ENCODE data around the gene NAT16. TPM values are rescaled to one million over a fixed set of nuclear protein-coding genes. Genes with fewer than 3 reads are reported as not detected.
A peak's percentile ranks its signal among the peaks of the same experiment; 100 is the strongest.

Gene NAT16
- total and polyA plus RNA-seq, 2 of the 8 experiments (the other 6 are each of a cell fraction or from before 2014, with no cell fraction given), result 0.26 to 0.84 TPM

DNA sequence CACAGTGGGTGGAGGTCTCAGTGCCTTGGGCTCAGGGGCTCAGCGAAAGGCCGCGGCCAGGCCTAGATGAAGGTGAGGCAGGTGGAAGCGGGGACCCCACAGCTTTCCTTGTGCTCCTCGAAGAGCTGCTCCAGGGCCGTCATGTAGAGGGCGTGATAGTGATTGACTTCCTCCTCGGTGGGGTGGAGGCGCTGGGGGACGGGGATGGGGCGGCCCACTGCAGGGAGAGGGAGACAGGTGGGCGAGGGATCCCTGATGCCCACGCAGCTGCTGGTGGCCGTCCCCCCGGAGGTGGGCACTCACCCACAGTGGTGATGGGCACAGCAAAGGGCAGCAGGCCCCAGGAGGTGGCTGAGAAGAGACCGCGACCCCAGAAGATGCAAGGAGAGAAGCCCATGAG is 15.8 kb upstream of the NAT16 start:
- CTCF ChIA-PET (ENCODE audit: partially characterized antibody), result interaction anchor here (0.8 to 12.3 kb wide), 9 partner anchors 8 to 54 kb away, joined by 3 to 168 read pairs (median 5); partner anchors contain the start of genes PLOD3 and ZNHIT1
- Histone ChIP-seq H3K9me3 (ENCODE audit: insufficient read depth in 2 of 2, low read depth in 1 of 2, low read length in 1 of 2) (no peaks in the 10 kb centered on the region), H4K5ac (ENCODE audit: insufficient read length, low read depth, low read length) (no peak overlapping the region), H3K4me2 (ENCODE audit: insufficient read depth in 1 of 2, low read depth in 2 of 2, low read length in 2 of 2) (no peak overlapping the region), H3K14ac (ENCODE audit: insufficient read length) (no peak overlapping the region), H2BK20ac (ENCODE audit: low read length) (no peak overlapping the region), H2BK120ac (replicated peaks; ENCODE audit: low read depth, low read length) (no peak overlapping the region), H3K27me3 (replicated peaks in 1 of 4; ENCODE audit: control insufficient read depth in 3 of 4, extremely low read depth in 1 of 4, insufficient read depth in 3 of 4, low read length in 3 of 4) (peaks cover 0 to 2% (median 0%) of the 10 kb centered on the region in 4 experiments; a peak in 1 of 7 replicates), H3K56ac (replicated peaks; ENCODE audit: insufficient read length, low read depth, low read length) (no peak overlapping the region), H3K79me1 (ENCODE audit: low read depth, low read length) (no peaks in the 10 kb centered on the region), H3K23me2 (ENCODE audit: low read depth, low read length) (no peaks in the 10 kb centered on the region; the same call in 1 of the 2 replicates), H3K4ac (replicated peaks; ENCODE audit: insufficient read length, low read depth, low read length) (no peak overlapping the region), H2BK15ac (ENCODE audit: low read length) (0 out of 2 replicates have a peak overlapping the region, but pooled peaks have one; percentile 29), H3K18ac (ENCODE audit: extremely low read depth, low read length) (no peak overlapping the region), H2BK12ac (ENCODE audit: low read depth, low read length) (no peak overlapping the region), H2BK5ac (ENCODE audit: low read depth, low read length) (no peak overlapping the region), H4K91ac (replicated peaks; ENCODE audit: insufficient read length, low read length) (no peak overlapping the region), H4K20me1 (replicated peaks in 1 of 2; ENCODE audit: control insufficient read depth in 1 of 2, insufficient read depth in 2 of 2, low read length in 2 of 2) (no peaks in the 10 kb centered on the region), H3K4me3 (ENCODE audit: extremely low read depth in 1 of 4, insufficient read depth in 2 of 4, low read depth in 3 of 4, low read length in 4 of 4) (no peak overlapping the region), H3K23ac (ENCODE audit: insufficient read length) (no peak overlapping the region), H3K27ac (ENCODE audit: low read depth, low read length) (no peak overlapping the region), H3K79me2 (ENCODE audit: control insufficient read depth in 1 of 2, insufficient read depth in 2 of 2, low read length in 2 of 2) (no peaks in the 10 kb centered on the region), H3K36me3 (ENCODE audit: control insufficient read depth in 2 of 4, insufficient read depth in 4 of 4, low read length in 3 of 4) (no peaks in the 10 kb centered on the region), H4K8ac (ENCODE audit: extremely low read depth, insufficient read depth, low read length) (no peak overlapping the region), H3K9ac (replicated peaks in 1 of 4; ENCODE audit: extremely low read depth in 1 of 4, low read depth in 3 of 4, low read length in 3 of 4) (no peak overlapping the region), H2AK5ac (ENCODE audit: low read depth, low read length) (no peak overlapping the region), H2AFZ (ENCODE audit: low read length) (no peak overlapping the region), H3K4me1 (replicated peaks in 1 of 4; ENCODE audit: control insufficient read depth in 3 of 4, insufficient read depth in 4 of 4, low read length in 3 of 4) (peaks cover 0 to 11% (median 7%) of the 10 kb centered on the region in 4 experiments; a peak in 6 of 7 replicates)
- DNase-seq (ENCODE audit: low read depth in 1 of 2, low spot score in 2 of 2) (no peak), FAIRE-seq (no peak)
- WGBS, 2 experiments (ENCODE audit: extremely low coverage in 1 of 2, insufficient coverage in 1 of 2, insufficient read length in 1 of 2, insufficient replicate concordance in 2 of 2, low coverage in 1 of 2, low lambda C conversion rate in 2 of 2, missing lambda C conversion rate in 1 of 2), result 98% methylated on average over 8 of the region's 17 CpGs; no CpG with 5 or more reads in 1 of the 2 experiments
- POLR2A ChIA-PET (ENCODE audit: partially characterized antibody), result interaction anchor here (0.9 to 1.3 kb wide), 3 partner anchors 27 to 98 kb away, joined by 3 to 4 read pairs (median 3); partner anchors contain the start of gene FIS1
- TF ChIP-seq HDAC6 (IDR thresholded peaks at IDR 0.05; ENCODE audit: low read depth, low read length) (no peak), KDM5A (IDR thresholded peaks at IDR 0.05; ENCODE audit: low read length) (no peak), TBP (IDR thresholded peaks at IDR 0.05; ENCODE audit: low read depth, low read length) (no peak), GTF2F1 (IDR thresholded peaks at IDR 0.05; ENCODE audit: borderline replicate concordance, low read depth, low read length) (no peak), CEBPB (IDR thresholded peaks at IDR 0.05; ENCODE audit: low read depth, low read length) (no peak)

Measured in H1 (cell line).